Measurements from ENCODE around the gene PGLYRP3.
"Not testable (repeated sequence)": the region's sequence is repeated elsewhere in the genome, so short reads cannot be mapped to it uniquely, and the experiment has no call there.

The PGLYRP3 gene

DNA sequence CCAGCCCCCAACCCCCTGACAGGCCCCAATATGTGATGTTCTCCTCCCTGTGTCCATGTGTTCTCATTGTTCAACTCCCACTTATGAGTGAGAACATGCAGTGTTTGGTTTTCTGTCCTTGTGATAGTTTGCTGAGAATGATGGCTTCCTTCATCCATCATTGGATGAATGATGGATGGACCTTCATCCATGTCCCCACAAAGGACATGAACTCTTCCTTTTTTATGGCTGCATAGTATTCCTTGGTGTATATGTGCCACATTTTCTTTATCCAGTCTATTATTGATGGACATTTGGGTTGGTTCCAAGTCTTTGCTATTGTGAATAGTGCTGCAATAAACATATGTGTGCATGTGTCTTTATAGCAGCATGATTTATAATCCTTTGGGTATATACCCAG is 1.6 kb upstream of the PGLYRP3 start:
- not testable (repeated sequence) for DNase-seq (ENCODE audit: low read depth in 2 of 2, low spot score in 1 of 2)

DNA sequence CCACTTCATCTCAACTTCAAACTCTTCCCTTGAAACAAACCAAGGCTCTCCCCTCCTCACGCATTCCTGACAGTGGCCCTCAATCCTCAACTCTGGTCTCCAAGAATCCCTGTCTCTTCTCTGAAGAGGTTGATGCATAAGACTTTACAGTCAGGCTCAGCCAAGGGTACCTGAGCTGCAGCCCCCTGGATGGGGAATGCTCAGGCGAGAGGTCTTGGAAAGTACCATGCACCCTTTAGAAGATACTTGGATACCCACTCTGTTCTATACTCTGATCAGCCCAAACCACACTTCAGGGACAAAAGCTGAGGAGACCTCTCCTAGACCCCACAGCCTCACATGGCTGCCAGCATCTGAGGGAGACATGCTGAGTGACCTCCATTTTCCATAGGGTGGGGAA is 536 bp upstream of the PGLYRP3 start:
- DNase-seq (ENCODE audit: low read depth in 2 of 2, low spot score in 1 of 2), result no peak

DNA sequence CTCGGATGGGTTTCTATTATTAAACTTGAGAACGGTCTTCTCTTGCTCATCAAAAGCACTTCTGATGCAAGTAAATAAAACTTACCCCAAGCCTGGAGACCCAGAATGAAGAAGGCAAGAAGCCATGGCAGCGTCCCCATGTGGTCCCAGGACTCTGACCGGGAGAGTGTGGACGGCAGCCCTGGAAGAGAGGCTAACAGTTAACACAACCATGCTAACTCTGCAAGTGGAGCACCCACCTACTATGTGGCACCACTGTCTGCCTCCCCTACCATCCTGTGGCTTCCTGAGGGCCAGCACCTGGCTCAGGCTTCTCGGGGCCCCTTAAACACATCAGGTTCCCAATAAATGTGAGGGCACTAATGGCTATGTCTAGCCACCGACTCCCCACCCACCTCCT is 2.2 kb downstream of the PGLYRP3 start:
- no peak for DNase-seq (ENCODE audit: low read depth in 2 of 2, low spot score in 1 of 2)

DNA sequence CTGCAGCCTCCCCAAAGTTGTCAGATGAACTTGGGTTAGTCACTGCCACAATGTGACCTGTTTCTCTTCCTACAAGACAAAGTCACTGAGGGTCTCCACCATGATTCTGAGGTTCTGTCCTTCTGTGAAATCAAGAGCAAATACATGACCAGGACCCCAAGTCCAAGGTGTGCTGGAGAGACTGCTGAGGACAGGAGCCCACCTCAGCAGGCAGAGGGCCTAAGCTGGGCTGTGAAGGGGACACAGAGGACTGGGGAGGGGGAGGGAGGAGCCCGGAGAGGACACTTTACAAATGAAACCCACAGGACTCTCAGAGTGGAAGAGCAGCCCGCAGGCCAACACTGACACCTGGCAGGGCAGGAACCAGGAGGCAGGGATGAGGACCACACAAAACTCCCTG is 3.3 kb downstream of the PGLYRP3 start:
- no peak for DNase-seq (ENCODE audit: low read depth in 2 of 2, low spot score in 1 of 2)

DNA sequence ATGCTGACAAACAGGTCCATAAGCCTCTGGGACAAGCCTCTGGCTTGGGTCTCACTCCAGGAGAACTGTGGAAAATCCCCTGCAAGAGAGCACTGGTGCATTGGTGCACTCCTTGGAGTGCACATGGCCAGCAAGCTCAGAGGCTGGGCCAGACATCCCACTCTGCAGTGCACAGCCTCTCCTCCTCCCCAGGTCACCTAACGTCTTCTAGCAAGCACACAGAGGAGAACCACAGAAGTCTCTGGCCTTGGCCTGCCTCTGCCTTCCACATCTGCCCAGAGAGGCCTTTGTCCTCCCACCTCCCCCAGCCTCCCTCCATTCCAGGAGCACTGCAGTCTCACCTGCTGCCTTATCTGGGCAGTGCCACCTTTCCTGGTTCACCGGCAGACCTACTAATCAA is 4.2 kb downstream of the PGLYRP3 start:
- DNase-seq (ENCODE audit: low read depth in 2 of 2, low spot score in 1 of 2), result no peak

DNA sequence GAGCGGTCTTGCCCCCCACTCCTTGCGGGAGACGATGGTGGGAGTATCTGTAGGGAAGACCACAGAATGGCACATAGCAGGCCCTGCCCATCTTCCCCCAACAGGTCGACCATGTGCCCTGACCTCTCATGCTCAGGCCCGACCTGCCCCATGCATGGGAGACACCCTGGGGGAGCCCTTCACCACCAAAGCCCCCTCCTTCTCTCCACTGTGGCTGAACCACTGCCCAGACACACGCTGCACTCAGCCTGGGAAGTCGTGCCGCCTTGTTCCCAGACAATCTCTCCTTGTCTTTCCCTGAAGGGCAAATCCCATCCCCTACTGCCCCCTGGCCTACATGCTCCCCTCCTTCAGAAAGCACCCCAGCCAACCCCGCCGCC is 5.5 kb downstream of the PGLYRP3 start:
- DNase-seq (ENCODE audit: low read depth in 2 of 2, low spot score in 1 of 2), result no peak

DNA sequence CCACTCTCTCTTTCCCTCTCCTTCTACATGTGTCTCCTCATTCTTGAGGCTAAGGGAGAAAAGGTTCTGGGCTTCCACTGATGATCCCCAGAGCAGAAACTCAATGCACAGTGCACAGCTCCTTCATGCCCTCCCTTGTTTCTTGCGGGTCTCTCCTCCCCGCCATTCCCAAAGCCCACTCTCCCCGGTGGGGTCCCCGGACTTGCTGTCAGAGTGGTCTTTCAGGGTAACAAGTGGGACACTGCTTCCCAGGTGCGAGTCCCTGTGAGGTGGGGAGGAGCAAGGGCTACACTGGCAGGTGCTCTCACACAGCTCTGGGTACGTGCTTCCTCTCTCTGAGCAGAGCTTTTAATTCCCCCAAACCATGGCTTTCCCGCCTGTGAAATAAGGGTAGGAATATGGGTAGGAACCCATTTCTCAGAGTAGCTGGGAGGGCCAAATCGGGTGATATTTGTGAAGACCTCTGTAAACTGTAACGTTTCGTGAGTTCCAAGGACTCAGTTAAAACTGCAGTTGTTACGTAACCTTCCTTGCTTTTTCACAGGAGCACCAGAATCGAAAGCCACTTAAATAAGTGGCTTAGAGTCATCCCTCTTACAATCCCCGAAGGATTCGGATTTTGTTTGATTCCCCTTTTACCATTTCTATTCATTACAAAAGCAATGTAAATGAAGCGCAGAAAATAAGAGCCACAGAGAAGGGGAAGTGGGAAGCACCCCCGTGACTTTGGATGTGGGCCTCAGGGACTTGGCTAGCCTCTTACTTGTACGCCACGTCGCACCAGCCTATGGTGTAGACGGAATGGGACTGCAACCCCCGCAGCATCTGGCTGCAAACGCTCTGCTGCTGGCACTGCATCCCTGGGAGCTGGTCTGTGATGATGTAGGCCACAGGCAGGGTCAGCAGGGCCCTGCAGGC is 6.2 kb downstream of the PGLYRP3 start:
- DNase-seq (ENCODE audit: low read depth in 2 of 2, low spot score in 1 of 2), result no peak

DNA sequence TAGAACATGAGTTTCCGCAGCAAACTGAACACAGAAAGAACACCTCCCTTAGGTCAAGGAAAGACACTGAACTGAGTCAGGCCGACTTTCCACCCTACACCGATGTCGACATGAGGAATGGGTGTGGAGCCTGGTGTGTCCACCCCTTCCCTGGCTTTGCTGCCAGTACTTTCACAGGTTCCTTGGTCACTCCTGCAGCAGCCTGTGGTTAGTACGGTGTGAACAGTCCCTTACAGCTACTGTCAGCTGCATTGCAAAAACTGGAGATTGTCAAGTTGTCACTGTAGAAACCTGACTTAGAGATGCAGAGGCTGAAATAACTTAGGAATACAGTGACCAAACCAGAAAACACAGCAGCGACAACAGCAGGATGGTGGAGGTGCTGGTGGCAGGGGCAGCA is 7.1 kb downstream of the PGLYRP3 start:
- DNase-seq (ENCODE audit: low read depth in 2 of 2, low spot score in 1 of 2), result no peak

DNA sequence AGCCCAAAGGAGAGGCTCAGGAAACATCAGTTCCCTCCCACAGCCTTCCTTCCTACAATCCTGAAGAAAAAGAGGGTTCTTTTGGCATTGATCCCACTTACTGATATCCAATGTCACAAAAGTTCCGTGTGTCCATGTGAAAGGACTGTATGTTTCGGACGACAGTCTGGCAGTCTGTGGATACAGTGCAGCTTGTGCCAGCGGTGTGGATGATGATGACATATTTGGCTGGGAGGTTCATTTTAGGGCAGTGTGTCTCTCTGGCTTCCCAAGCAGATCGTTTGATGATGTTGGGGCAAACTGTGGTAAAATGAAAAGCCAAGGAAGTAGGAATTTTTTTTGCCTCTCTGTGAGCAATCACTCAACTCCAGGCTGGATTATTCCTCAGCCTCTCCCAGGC is 10.4 kb downstream of the PGLYRP3 start:
- no peak for DNase-seq (ENCODE audit: low read depth in 2 of 2, low spot score in 1 of 2)

DNA sequence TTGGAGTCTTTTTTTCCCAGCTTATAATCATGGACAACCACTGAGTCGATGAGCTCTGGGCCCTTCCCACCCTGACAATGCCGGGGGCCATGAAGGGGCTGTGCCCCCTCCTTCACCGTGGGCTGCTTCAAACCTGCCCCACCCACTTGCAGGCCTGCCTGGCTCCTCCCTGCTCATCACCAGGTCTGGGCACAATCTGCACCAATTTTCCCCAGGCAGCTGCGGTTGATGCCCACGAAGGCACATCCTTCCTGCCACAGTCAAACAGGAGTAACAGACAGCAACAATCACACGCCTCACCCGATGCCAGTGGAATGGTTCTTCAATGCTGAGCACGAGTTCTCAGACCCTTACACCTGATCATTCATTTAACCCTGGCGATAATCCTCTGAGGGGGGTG is 18.9 kb downstream of the PGLYRP3 start:
- DNase-seq (ENCODE audit: low read depth in 2 of 2, low spot score in 1 of 2), result no peak

DNA sequence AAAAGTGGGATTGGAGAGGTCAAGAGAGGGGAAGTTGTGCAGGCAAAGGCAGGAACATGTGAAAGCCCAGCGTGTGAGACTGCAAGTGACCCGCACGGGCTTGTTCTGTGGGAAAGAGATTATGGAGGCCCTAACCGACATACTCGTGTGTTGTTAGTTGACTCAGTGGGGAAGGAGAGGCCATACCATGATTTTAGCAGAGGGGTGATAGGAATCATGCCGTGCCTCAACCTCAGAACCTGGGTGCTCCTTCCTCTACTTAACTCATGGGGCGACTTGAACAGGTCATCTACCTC is 19.3 kb downstream of the PGLYRP3 start:
- DNase-seq (ENCODE audit: low read depth in 2 of 2, low spot score in 1 of 2), result no peak

DNA sequence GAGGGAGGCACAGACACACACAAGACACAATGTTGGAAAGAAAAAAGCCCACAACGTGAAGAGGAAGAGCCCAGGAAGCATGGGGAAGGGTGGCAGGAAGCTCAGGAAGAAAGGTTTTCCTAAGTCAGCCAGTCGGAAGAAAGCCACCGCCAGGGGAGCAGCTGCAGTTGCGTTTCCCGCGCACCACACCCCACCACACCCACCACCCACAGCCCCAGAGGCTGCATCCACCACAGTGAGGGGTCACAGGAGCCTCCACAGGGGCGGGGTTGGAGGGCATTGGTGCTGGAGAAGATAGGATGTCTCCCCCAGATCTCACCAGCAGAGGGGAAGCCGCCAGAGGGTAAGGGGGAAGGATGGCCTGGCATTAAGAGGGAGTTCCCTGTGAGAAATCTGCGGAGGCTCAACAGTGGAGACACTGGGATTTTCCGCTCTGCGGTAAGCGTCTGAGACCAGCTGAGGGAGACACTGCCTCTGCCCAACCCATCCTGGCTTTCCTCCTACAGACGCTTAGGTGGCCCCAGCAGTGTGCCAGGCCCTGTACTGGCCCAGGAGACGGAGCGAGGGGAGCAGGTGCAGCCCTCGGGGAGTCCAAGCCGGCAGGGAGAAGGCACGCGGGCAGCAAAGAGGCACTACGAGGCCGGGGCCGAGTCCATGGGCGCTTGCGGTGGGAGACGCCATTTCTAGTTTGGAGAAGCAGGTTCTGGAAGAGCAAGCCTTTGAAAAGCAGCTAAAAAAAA is 19.8 kb downstream of the PGLYRP3 start:
- no peak for DNase-seq (ENCODE audit: low read depth in 2 of 2, low spot score in 1 of 2)

DNA sequence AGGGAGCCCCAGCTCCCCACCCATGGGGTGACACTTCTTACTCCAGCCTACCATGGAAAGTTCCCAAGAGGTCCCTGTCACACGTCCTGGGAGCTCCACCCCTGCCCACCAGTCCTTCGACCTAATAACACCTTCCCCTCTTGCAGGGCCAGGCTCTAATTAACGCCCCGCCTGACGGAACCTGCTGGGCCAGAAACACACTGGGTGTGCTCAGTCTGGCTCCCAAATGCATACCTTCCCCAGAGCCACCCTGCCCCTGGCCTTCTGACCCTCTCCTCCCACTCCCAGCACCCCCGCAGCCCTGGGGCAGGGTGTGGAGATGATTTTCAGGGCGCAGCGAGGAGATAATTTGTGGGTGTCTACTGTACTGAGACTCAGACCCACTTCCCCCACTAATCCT is 20.6 kb downstream of the PGLYRP3 start:
- no peak for DNase-seq (ENCODE audit: low read depth in 2 of 2, low spot score in 1 of 2)

DNA sequence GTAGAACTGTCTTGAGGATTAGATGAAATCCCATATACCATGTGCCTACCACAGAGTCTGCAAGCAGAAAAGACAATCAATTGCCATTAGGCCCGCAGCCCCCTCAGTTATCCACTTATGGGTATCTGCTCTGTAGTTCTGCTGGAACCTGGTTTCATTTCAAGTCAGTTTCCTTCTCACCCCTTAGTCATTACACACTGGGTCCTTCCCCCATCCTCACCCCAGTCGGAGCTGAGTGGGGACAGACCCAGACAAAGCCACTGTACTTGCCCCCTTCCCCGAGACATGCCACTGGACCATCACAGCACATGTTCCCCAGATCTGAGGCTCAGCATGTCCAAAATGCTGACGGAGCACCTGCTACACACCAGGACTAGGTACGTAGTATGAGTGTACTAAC is 21.2 kb downstream of the PGLYRP3 start:
- DNase-seq (ENCODE audit: low read depth in 2 of 2, low spot score in 1 of 2), result no peak

DNA sequence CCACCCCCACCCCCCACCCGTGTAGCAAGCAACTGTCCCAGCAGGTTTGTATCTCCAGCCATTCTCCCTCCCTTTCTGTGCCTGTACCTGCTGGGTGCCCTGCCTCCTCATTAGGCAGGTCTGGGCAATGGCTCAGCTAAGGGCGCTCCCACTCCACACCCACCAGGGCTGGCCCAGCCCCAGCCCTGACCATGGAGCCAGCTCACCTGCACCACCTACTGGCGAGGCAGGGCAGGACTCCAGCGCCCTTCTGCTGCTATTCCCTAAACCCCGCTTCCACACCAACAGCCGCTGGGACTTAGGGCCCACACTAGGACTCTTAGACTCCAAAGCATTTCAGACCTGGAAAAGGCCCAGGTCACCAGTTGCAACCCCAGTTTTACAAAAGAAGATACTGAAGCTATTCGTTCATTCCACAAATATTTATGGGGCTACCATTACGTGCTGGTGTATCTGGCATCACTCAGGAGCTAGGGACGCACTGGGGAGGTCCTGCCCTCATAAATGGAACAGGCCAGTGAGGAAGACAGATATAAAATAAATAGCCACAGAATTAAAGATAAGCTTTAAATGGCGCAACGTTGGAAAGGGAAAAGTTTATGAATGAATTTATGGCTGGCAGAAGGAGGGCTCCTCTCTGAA is 24.0 kb downstream of the PGLYRP3 start:
- no peak for DNase-seq (ENCODE audit: low read depth in 2 of 2, low spot score in 1 of 2)

DNA sequence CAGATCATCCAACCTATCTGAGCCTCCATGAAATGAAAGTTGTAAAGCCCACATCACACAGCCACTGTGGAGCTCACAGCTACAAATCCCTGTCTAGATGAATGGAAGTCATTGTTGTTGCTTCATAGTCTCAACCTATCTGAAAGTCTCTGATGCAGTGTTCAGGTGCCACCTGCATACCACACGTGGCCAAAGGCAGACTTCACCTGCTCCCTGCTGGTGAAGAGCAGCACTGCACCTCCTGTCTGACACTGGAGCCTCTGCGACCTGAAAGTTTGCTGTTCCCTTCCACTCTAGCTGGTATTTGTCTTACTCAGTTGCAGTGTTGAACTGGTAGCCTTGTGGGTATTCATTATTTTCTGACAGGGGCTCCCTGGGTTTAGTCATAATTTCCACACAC is 34.9 kb downstream of the PGLYRP3 start:
- DNase-seq (ENCODE audit: low read depth in 2 of 2, low spot score in 1 of 2), result no peak

DNA sequence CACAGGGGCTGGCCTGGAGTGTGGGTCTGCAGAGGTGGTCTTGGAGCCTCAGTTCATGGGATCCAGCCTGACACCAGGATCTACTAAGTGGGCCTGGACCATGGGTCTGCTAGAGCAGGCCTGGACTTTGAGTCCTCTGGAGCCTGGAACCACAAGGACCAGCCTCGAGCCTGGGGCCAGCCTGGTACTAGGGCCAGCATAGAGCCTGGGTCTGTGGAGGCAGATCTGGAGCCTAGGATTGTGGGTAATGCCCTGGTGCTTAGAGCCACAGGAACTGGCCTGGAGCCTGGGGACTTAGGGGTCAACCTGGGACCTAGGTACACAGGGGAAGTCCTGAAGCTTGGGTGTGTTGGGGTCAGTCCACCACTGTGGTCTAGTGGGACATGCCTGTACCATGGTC is 40.6 kb downstream of the PGLYRP3 start:
- DNase-seq (ENCODE audit: low read depth in 2 of 2, low spot score in 1 of 2), result no peak

DNA sequence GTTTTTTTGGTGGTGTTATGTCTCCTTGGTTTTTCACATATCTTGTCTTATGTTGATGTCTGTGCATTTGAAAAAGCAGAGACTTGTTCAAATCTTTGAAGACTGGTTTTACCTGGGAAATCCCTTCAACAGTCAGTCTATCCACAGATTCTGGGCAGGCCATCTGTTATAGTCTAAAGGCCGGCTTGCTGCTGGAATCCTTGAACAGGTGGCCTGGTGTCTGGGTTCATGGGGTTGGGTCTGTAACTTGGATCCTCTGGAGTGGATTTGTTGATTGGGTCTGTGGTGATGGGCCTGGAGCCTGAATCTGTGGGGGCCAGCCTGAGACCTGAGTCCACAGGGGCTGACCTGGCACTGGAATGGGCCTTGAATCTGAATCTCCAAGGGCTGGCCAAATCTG is 41.0 kb downstream of the PGLYRP3 start:
- no peak for DNase-seq (ENCODE audit: low read depth in 2 of 2, low spot score in 1 of 2)

DNA sequence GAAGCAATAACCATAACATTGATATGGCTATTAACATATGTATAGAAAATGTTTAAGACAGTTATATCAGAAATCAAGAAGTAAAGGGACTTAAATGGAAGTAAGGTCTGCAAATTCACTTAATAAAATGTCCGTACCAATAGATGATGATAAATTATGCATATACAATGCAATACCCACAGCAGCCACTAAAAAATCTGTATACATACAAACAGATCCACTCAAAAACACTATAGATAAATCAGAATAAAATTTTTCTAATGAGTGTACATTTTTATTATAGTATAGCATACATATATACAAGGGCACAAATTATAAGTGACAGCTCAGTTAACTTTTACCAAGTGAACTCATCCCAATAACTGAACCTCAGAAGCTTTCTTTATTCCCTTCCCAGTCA is 47.3 kb downstream of the PGLYRP3 start:
- DNase-seq (ENCODE audit: low read depth in 2 of 2, low spot score in 1 of 2), result no peak

DNA sequence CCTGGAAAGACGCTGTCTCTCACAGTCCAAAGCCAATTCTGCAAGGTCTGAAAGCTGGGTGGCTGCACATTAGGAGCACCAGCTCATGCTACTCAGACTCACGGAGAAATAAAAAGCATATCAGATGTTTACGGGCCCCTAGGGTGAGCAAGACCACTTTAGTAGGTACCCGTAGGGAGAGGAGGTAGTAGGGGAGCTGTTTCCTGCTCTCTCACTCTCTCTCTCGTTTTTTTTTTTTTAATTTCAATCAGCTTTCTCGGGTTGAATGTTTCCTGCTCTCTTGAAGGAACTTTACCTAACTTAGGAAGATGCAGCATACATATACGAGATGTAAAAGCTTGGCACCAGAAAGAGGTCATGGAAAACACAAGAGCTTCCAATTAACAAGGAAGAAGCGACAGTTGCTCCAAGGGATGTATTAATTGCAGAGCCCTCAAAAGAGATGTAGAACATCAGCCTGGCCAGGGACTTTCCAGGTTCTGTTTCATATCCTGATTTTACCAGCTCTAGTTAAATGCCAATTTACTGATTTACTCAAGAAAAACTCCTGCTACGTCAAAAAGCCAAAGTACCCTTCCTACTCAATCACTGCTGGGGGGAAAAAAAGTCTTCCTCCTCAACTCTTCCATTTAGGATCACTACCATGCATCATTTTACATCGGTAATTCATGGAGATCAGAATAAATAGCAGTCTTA is 50.1 kb downstream of the PGLYRP3 start:
- no peak for DNase-seq (ENCODE audit: low read depth in 2 of 2, low spot score in 1 of 2)

DNA sequence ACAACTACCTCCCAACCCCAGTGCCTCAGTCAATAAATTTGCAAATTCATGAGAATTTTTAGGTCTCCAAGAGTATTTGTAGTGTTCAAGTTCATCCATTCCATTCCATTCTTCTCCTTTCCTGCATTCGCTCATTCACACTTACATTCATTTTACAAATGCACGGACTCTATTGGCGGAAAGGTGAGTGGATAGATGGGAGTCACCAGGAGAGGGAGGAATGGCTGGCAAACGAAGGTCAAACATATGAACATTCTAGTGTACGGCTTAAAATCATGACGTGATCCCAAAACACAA is 50.7 kb downstream of the PGLYRP3 start:
- no peak for DNase-seq (ENCODE audit: low read depth in 2 of 2, low spot score in 1 of 2)
